HG02943 (cell line): ENCODE data around the gene AP1M1.

Source experiments
- ATAC-seq: cut with Tn5 transposase; IDR thresholded peaks from one replicate; pipeline ENCODE4 v1.9.1; 2021; ENCODE audit warnings: mild to moderate bottlenecking, low read depth, moderate library complexity; ENCODE audit not compliant: unreplicated experiment

Gene AP1M1

DNA sequence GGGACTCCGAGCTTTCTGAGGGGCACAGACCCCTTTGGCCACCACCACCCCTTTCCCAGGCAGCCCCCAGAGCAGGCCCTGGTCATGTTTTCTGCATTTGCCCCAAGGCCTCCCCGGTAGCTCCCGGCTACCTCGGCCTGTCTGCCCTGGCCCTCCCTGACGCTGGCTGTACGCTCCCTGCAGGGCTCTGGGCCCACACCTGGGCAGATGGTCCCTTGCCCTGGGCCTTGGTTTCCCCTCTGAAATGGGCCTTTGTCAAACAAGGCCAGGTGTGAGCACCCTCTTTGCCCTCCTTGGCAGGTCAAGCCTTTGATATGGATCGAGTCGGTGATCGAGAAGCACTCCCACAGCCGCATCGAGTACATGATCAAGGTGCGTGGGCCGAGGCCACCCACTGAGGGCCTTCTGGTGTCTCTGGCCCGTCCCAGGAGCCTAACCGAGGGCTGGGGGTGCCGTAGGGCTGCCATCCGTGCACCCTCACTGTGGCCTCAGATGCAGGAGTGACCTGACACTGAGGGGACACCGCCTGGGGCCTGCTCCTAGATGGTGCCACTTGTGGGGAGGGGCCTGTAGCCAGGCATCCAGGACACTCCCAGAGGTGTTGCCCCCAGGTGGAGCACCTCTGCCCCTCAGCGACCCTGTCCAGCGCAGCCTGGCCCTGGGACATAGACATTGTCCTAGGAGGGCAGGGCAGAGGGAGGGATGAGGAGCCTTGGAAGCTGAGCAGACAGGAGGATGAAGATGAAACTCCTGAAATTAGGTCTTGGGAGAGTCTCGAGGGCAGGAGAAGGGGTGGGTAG lies 30.3 kb downstream of the AP1M1 start:
- ATAC-seq: no peak

GRCh38 chr19:16228637-16229321 lies 31.1 kb downstream of the AP1M1 start:
- ATAC-seq: no peak

DNA sequence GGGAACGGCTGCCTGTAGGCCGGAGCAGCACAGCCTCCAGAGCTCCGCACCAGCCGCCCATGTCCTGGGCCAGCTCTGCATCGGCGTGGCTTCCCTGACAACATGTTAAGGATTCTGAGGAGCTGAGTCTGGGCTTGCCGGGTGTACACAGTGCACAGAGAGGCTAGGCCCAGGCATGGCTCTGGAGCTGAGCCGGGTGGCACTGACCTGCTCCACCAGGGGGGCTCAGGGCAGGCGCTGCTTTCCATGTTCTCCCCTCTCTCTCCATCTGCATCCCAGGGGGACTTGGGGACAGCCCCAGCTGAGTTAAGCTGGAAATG lies 31.6 kb downstream of the AP1M1 start:
- ATAC-seq: no peak

GRCh38 chr19:16232127-16232526 lies 34.4 kb downstream of the AP1M1 start:
- no peak for ATAC-seq

- no peak for ATAC-seq
Observed at GRCh38 chr19:16232568-16232967, 34.9 kb downstream of the AP1M1 start.

- ATAC-seq: no peak
Observed at GRCh38 chr19:16233081-16233776, 35.5 kb downstream of the AP1M1 start.

DNA sequence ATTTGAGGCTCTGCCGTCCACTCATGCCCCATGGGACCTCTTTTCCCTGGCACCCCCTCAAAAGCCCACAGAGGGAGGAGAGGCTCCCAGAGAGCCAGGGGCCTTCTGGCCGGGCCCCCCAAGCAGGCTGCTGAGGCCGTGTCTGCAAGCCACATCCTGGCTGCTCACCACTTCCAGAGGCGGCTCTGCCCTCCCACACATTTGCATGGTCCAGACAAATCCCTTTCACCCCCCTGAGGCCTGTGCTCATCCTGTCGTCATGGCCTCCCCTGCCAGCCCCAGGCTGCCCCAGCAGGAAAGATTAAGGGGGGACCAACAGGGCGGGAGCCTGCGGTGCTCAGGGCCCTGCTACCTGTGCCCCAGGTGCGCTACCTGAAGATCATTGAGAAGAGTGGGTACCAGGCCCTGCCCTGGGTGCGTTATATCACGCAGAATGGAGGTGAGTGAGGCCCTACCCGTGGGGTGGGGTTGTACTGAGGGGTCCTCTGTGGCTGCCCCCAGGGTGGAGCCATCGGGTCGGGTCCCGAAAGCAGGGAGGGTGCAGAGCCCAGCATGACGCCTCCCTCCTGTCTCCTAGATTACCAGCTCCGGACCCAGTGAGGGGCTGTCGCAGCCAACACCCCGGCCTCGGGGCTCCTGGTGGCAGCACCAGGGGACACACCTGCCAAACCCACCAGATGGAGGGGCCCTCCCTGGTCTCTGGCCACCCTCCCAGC lies 36.3 kb downstream of the AP1M1 start:
- ATAC-seq: no peak

- no peak for ATAC-seq
Observed at GRCh38 chr19:16234552-16235445, 37.1 kb downstream of the AP1M1 start.

DNA sequence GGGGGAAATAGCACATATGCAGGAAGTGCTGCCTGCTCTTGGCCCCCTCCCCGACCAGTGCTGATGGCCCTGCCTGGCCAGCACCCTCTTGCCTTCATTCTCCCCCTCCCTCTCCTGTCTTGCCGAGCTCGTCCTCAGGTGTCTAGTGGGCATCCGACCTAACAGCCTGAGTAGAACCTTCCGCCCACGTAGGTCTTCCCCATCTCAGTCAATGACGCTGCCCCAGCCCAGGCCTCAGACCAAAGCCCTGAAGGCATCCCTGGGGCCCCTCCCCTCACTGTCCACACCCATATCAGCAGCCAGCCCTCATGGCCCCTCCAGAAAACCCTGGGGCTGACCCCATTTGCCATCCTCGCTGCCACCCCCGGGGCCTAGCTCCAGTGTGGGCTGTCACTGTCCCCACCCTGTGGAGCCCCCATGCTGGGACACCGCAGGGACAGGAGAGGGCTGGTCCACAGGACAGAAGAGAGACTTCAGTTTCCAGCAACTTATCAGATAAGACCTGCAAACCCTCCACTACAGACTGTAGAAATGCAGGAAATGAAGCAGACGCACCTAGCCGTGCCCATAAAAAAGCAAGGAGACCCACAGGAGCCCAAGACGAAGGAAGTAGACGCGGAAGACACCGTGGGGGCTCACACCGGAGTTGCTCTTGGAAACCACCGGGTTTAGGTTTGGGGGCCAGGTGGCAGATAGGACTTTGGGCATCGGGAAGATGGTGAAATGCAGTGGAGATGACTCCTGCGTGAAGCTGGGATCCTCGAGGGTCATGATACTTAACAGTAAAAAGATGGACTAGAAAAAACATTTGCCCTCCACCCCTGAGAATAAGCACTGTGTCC lies 38.3 kb downstream of the AP1M1 start:
- no peak for ATAC-seq

- no peak for ATAC-seq
Observed at GRCh38 chr19:16244091-16244490, 46.4 kb downstream of the AP1M1 start.

- ATAC-seq: no peak
Observed at GRCh38 chr19:16247353-16248182, 49.9 kb downstream of the AP1M1 start.

- no peak for ATAC-seq
Observed at GRCh38 chr19:16248380-16249023, 50.8 kb downstream of the AP1M1 start.

DNA sequence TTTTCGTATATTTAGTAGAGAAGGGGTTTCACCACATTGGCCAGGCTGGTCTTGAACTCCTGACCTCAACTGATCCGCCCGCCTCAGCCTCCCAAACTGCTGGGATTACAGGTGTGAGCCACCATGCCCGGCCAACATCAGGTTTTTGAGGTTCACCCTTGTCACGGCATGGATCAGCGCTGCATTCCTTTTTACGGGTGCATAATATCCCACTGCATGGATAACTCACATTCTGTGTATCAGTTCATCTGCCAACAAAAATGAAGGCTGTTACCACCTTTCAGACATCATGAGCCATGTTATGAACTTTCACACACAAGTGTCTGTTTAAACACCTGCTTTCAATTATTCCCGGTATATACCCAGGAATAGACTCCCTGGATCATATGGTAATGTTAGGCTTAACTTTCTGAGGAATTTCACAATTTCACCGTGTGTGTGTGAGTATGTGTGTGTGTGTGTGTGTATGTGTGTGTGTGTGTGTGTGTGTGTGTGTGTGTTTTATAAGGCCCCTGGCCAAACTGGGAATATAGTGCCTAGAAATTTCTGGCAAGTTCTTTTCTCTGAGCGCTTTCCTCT lies 52.2 kb downstream of the AP1M1 start:
- ATAC-seq: no peak

DNA sequence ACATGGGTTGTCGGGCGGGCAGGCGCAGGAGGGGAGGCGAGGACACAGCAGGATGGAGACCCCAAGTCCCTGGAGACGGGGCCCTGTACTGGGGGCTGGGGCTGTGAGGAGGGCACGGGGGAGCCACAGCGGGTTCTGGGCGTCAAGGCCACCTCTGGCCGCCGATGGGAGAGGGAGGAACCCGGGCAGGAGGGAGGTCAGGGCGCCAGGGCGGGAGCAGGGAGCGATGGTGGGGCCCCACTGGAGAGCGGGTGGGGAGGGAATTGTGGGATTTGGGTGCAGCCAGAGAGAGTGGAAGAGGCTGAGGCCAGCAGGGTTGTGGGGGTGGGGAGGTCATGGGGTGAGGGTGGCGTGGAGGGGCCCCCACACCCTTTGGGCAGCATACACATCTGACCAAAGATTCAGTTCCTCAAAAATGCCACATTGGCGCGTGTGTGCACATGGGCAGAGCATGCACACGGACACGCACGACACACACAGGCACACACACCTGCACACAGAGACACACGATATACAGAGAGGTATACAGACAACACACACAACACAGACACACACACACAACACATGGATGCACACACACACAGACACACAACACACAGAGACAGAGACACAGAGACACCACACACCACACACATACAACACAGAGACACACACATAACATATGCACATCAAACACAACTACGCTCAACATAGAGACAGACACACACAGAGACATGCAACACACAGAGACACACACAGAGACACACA lies 54.9 kb downstream of the AP1M1 start:
- ATAC-seq: no peak

DNA sequence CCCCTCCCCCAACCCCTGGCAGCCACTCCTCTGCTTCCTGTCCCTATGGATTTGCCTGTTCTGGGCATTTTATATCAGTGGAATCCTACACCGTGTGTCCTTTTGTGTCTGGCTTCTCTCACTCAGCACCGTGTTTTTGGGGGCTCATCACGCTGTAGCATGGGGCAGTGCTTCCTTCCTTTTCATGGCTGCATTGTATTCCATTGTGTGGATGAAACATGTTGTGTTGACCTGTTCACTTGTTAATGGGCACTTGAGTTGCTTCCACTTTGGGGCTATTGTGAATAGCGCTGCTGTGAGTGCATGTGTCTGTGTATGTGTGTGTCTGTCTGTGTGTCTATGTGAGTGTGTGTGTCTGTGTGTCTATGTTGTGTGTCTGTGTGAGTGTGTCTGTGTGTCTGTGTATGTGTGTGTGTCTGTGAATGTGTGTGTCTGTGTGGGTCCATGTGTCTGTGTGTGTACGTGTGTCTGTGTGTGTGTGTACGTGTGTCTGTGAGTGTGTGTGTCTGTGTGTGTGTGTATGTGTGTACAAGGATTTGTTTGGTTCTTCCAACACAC lies 57.2 kb downstream of the AP1M1 start:
- no peak for ATAC-seq

DNA sequence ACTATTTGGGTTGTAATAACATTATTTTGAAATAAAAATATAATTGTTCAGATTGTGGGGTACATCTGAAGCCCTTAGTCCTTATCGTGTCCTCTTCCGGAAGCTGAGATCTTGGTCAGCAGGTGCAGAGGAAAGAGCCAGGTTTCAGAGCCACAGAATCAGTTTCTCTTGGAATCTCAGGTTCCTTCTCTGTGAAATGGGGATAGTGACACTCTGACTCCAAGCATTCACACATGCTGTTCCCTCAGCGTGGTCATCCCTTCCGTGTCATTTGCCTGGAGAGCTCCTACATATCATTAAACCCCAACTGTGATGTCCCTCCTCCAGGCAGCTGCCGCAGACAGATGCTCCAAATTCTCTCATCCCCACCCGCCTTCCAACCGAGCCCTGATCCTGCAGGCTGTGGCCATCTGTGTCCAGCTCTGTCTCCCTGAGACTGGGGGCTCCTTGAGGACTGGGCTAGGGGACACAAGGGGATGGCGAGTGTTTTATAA lies 59.8 kb downstream of the AP1M1 start:
- ATAC-seq: no peak
